GM19395 (cell line): ENCODE data around the gene KIAA1671.

Source experiments
- ATAC-seq: cut with Tn5 transposase; IDR thresholded peaks from one replicate; pipeline ENCODE4 v1.9.1; 2021; ENCODE audit warnings: mild to moderate bottlenecking, moderate library complexity; ENCODE audit not compliant: unreplicated experiment

KIAA1671 gene

DNA sequence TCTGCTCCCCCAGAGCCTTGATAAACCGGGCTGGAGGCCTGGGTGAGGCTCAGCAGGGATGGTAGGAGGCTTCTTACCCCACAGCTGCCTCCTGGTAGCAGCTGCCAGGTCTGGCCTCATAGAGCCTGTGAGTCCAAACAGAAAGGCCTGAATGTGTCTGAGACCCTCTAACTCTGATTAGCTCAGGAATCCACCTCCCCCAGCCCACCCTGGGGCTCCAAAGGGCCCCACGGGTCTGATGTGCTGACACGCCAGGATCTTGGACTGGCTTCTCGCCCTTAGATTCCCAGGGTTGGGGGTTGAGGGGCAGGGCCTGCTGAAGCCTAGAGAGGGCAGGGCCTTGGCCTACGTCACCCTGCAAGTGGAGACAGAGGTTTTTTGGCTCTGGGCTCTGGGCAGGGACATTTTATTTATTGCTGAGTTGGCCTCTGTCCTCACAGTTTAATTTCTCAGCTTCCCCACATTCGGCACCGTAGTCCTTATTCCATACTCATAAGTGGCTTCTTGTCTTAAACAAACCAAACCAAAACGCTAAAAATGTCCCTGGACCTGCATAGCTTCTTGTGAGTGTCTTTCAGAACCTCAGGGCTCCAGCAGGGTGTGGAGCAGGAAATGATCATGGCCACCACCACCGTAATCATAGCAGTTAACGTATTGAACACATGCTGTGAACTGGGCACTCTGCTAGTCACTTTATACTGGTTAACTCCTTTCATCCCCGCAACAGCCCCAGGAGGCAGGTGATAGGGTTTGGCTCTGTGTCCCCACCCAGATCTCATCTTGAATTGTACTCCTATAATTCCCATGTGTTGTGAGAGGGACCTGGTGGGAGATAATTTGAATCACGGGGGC is 25.1 kb downstream of the KIAA1671 start:
- no peak for ATAC-seq

DNA sequence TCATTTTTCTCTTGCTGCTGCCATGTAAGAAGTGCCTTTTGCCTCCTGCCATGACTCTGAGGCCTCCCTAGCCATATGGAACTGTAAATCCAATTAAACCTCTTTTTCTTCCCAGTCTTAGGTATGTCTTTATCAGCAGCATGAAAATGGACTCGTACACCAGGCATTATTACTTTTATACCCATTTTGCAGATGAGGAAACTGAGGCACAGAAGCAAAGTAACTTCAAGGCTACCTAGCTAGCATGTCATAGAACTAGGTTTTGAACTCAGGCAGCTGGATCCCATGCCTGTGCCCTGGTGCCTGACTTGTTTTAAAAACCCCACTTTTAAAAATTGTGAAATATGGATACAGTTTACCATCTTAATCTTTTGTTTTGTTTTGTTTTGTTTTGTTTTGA is 25.8 kb downstream of the KIAA1671 start:
- no peak for ATAC-seq

DNA sequence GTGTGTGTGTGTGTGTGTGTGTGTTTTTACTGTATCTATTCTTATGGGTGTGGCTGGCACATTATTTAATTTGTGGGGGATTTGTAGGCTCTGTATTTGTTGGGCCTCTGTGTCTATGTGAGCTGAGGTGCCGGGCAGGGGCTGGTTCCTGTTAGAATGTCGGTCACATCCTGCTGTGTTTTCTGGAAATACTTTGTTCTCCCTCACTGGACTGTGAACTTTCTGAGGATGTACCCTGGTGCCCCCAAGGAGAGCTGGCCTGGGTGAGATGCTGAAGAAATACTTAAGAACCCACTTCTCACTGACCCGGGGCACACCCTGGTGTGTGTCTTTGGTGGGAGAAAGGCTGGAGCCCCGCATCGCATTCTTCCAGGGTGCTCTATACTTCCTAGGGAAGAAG is 28.6 kb downstream of the KIAA1671 start:
- ATAC-seq = no peak

DNA sequence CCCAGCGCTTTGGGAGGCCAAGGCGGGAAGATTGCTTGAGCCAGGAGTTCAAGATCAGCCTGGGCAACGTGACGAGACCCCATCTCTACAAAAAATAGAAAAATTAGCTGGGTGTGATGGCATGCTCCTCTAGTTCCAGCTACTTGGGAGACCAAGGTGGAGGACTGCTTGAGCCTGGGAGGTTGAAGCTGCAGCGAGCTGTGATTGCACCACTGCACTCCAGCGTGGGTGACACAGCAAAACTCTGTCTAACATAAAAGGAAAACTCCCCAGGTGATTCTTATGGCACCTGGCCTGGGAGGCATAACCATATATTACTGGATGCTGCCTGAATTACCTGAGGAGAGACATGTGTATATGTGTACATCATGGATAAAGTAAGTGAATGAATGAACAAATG is 29.1 kb downstream of the KIAA1671 start:
- ATAC-seq = no peak

DNA sequence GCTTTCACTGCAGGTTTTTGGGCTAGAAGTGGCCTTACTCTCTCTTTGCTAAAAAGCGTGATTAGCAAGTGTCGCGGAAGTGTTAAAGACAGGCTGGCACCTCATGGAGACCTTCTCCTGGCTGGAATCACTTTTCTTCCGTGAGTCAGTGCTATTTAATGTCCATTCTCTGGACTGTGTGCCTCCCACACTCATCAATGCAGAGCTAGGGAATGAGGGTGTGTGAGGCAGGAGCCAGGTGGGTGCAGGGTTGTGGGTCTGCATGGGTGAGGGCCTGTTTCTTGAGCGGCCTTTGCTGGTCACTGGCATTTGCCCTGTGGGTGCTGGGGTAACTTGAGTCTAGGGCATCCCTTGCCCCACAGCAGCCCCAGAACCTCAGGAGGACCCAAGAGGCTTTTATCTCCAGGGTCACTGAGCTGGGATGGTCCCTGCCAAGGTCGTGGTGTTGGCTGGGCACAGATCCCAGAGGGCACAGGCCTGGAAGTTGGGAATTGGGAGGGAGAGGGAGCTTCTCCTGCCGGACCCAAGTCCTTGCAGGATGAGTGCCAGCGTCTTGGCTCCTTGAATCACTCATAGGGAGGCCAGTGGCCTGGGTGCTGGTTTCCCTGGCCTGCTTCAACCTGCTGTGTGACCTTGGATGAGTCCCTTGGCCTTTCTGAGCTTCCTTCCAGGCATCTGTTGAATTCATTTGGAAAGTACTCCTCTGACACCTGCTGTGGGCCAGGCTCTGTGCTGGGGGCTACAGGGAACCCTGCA is 30.0 kb downstream of the KIAA1671 start:
- no peak for ATAC-seq

DNA sequence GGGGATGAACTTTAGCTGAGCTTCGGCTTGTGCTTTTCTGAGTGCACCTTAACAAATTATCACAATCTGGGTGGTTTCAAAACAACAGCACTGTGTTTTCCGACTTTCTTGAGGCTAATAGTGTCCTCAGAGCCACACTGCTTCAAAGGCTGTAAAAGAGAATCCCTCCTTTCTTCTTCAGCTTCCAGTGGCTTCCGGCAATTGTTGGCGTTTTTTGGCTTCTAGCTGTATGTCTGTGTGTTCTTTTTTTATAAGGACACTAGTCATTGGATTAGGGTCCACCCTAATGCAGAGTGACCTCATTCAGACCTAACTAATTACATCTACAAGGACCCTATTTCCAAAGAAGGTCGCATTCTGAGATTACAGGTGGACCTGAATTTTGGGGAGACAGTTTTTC is 30.6 kb downstream of the KIAA1671 start:
- no peak for ATAC-seq

DNA sequence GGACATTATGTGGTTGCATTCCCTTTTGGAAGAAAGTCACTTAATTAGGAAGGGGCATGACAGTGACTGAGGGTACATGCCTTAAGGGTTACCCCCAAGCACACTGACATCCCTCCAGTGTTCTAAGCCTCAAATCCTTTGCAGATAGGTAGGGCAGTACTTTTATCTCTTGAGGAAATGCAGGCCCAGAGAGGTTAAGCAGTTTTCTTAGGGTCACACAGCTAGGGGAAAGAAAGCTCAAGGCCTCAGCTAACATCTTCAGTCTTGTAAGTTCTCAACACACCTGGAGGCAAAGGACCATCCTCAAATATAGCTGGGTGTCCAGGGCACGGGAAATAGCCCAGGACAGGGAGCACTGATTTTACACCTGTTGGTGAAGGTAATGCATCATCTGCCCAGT is 31.6 kb downstream of the KIAA1671 start:
- no peak for ATAC-seq

DNA sequence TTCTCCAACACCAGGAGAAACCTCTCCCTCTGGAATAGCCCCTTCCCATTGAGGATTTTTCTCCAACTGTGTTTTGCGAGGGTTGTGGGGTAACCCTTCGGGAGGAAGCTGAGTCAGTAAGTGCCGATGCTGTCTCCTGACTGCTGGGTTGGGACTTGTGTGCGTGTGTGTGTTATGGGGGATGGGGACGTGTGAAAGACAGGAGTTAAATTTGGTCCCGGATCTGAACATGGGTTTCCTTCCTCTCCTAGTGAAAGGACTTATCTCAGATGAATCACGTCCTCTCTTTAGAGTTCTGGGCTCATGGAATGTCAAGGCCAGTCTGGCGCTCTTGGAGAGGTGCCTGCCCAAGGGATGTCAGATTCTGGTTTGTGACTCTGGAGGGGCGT is 33.3 kb downstream of the KIAA1671 start:
- no peak for ATAC-seq

DNA sequence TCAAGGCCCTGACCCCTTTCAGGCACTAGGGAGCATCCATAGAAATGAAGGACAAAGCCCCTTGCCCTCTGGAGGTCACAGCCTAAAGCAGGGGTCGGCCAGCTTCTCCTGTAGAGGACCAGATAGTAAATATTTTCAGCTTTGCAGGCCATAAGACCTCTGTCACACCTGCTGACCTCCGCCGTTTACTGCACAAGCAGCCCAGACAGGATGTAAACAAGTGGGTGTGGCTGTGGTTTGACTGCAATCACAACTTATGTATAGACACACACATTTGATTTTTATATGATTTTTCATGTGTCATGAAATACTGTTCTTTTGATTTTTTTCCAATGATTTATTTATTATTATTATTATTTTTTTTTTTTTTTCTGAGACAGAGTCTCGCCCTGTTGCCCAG is 34.3 kb downstream of the KIAA1671 start:
- no peak for ATAC-seq

DNA sequence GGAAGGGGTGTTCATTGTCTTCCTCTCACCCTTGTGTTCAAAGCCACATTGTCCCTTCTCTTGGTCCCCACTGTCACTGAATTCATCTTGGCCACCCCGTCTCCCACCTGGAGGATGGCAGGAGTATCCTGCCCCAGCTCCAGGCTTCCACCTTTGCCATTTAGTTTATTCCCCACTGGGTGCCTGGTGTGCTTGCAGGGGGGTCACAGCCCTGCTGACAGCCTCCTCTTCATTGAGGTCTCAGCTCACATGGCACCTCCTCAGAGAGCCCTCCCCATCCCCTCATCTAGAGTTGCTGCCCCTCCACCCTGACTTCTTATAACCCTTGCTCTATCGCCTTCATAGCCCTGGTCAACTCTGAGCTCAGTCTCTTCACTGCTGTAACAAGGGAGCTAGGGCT is 36.6 kb downstream of the KIAA1671 start:
- ATAC-seq = no peak

DNA sequence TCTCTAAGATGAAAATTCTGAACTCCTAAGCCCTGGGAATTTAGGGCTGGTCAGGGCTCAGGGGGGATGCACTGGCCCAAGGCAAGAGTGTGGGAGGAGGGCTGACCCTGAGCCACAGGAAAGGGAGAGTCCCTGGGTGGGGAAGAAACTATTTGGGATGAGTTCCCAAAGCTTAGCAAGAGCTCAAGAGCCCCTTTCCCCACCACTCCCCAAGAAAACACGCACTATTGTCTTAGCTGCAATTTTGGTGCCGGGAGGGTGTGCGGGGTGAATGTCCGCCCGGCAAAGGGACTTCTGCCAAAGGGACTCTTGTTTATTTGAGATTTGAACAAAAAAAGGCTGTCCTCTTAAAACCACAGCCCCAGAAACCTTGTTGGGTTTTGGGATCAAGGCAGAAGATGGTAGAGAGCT is 37.0 kb downstream of the KIAA1671 start:
- ATAC-seq = no peak

DNA sequence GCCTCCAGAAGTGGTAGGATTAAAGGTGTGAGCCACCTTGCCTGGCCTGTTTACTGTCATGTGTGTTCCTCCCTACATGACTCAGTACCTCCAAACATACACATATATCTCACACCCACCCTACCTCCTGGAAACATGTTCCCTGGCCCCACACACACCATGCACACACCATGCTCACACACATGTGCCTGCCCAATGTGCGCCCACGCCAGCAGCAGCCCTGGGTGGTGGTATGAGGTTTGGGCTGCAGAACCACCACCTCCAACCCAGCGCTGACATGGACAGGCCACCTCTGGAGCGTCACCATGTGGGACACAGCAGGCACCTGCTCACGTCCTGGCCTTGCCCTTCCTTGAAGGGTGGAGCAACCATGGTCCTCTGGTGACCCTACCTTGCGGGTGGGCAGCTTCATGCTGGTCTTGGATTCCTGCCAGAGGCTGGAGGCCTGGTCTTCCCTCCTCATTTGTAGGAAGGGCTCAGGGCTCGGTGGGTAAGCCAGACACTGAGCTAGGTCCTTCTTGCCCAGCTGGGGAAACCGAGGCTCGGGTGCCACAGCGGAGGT is 37.9 kb downstream of the KIAA1671 start:
- no peak for ATAC-seq

DNA sequence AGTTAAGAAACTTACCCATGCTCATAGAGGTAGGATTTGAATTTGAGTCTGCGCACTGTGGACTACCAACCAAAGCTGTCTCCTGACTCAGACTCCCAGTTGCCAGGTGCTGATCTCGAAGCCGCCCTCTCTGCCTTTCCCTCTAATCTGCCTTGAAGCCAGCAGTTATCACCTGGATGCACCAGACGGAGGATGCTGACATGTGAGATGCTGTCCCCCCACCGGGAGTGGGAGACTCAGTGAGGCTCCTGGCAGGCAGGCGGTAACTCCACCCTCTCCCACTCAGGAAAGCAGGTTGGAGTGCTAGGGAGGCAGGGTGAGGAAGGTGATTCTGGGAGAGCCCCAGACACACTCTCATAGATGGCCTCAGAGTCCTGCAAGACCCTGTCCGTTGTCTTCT is 40.4 kb downstream of the KIAA1671 start:
- ATAC-seq = no peak

DNA sequence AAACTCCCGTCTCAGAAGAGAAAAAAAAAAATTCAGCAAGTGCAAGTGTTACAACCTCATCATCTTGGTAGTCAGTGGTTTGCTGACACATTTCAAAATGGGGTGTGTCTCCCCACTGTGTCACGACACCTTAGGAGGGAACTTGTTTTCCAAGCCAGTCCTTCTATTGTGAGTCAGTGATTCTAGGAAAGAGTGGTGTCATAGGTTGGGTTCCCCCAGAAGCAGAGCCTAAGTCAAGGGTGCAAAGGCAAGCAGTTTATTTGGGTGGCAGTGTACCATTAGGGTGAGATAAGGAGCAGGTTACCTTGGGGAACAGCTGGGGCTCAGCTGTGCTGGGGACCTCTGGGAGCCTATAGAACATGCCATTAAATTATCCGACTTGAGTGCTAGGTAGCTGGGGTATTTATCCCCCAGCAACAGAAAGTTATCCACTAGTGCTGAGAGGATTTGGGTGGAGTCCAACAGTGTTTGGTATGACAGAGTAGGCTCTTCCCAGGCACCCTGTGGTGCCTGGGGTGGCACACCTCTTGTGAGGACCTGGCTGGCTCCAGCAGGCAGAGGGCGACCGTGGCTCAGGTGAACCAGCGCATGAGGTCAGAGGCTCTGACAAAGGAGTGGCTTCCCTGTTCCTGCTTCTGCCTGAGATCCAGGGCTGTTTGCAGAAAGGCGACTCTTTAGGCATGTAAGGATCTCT is 41.7 kb downstream of the KIAA1671 start:
- no peak for ATAC-seq

DNA sequence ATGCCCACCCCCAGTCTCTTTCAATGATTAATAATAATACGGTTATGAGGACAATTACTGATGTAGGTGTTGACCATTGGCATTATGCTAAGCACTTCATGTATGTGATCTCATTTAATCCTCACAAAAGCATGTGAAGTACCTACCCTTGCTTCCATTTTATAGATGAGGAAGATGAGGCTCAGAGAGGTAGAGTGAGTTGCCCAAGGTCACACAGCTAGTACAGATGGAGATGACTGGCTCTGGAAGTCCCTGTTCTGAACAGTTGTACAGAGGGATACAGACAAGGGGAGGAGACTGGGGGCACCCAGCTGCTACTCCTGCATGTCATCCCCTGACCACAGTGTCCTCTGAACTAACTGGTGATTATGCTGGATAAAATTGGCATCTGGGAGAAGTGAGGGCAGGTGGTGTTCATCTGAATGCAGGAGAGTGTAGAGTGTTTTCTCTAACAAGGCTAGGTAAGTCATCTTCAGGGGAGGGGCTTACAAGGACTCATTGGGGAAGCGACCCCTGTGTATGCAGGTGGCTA is 43.2 kb downstream of the KIAA1671 start:
- no peak for ATAC-seq

DNA sequence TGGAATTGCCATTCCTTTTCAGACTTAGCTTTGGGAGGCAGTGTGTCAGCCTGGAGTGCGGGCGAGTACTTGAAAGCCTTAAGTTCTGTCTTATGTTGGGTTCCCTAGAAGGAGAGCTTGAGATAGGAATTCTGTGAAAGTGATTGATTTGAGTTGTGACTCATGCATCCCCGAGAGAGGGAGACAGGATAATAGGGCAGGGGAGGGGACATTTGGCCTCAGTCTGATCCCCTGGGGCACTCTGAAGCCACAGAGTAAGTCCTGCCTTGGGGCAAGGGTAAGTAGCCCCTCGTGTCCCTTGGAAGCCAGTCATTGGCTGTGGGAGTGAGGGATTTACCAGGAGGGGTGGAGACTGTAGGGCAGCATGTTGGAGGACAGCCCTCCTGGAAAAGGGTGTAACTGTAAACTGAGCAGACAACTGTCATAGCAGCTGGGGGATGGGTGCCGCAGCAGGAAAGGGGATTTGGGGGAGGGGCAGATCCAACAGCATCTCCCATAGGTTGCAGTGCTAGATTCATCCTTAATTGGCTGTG is 44.0 kb downstream of the KIAA1671 start:
- no peak for ATAC-seq

DNA sequence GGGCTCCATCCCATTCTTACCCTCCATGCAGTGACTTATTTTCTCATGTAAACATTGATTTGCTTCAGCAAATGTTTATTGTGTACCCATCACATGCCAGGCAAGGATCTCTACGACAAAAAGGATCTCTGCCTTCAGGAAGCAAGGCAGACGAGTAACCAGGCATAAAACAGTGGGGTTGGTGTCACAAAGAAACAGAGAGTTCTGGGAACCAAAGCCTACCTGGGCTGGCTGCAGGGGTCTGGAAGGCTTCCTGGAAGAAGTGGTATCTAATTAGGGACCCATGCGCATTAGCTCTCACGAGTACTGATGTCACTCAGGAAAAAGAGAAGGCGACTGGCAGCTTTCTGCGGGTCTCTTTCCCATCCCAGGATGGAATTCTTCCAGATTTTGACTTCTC is 44.5 kb downstream of the KIAA1671 start:
- ATAC-seq = no peak

DNA sequence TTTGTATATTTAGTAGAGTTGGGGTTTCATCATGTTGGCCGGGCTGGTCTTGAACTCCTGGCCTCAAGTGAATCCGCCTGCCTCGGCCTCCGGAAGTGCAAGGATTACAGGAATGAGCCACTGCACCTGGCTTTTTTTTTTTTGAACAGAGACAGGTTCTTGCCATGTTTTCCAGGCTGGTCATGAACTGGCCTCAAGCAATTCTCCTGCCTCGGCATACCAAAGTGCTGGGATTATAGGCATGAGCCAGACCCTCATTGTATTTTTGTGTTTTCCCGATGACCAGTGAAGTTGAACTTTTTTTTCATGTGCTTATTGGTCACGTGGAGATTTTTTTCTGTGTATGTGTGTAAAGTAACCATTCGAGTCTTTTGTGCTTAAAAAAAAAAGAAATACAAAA is 48.2 kb downstream of the KIAA1671 start:
- no peak for ATAC-seq

DNA sequence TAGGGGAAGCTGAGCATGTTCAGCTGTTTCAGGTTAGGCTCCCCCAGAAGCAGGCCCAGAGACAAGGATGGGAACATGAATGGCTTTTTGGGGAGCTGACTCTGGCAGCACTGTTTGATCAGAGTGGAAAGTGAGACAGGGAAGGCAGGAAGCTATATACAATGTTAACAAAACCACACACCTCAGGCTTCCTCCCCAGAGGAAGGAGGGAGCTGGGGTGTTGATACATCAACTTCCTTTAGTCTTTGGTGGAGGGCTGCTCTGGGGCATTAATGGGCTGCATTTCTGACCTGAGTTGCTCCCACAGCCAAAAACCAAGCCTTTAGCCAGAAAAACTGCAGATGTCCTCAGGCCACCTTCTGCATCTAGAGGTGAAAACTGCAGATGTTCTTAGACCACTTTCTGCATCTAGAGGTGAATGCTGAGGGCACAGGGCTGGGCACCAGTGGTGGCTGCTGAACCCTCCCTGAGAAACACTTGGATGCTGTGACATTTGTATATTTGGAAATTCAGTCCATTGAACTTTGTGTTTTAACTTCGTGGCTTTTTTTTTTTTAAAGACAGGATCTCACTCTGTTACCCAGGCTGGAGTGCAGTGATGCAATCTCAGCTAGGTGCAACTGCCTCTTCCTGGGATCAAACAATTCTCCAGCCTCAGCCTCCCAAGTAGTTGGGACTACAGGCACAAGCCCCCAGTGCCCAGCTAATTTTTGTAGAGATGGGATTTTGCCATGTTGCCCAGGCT is 49.9 kb downstream of the KIAA1671 start:
- ATAC-seq = no peak

DNA sequence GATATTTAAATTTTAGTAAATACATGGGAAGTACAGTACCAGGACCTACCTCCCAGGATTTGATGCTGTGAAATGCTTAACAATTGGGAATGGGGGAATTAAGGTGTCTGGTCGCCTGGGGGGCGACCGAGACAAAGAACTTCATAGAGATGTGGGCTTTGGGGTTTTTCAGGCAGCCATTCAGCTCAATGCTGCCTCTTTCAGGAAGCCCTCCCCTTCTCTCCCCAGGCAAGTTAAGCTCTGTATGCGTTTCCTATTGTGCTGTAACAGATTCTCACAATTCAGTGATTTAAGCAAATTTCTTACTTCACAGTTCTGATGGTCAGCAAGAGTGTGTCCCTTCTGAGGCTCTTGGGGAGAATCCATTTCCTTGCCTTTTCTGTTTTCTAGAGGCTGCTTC is 53.8 kb downstream of the KIAA1671 start:
- ATAC-seq = no peak
